Effector memory CD4-positive, alpha-beta T cell (primary cell): ENCODE results near the gene LDLRAD3.
"Not testable (repeated sequence)": the region's sequence is repeated elsewhere in the genome, so short reads cannot be mapped to it uniquely, and the experiment has no call there.

Experiments
- DNase-seq, 3 donors: peaks; one replicate each; pipeline ENCODE4 v3.0.0-alpha.2; 2020
- H3K27ac ChIP-seq: 2 replicates; pipeline ENCODE4 v1.7.0; 2013; ENCODE audit warnings: mild to moderate bottlenecking, low read length, moderate library complexity; ENCODE audit not compliant: insufficient read depth, poor library complexity, severe bottlenecking
- H3K27me3 ChIP-seq: replicated peaks from 2 replicates; pipeline ENCODE4 v1.7.0; 2013; ENCODE audit warnings: mild to moderate bottlenecking, low read length; ENCODE audit not compliant: insufficient read depth, control insufficient read depth, poor library complexity, severe bottlenecking
- H3K36me3 ChIP-seq: 2 replicates; pipeline ENCODE4 v1.7.0; 2013; ENCODE audit warnings: mild to moderate bottlenecking, low read length, moderate library complexity; ENCODE audit not compliant: control insufficient read depth, insufficient read depth
- H3K4me1 ChIP-seq: 2 replicates; pipeline ENCODE4 v1.7.0; 2013; ENCODE audit warnings: low read length, mild to moderate bottlenecking; ENCODE audit not compliant: control insufficient read depth, insufficient read depth, poor library complexity, severe bottlenecking
- H3K4me3 ChIP-seq: 2 replicates; pipeline ENCODE4 v1.7.0; 2013; ENCODE audit warnings: low read length, low read depth, mild to moderate bottlenecking; ENCODE audit not compliant: insufficient read depth, poor library complexity, severe bottlenecking
- H3K9me3 ChIP-seq: 2 replicates; pipeline ENCODE4 v1.7.0; 2013; ENCODE audit warnings: mild to moderate bottlenecking, low read length, moderate library complexity; ENCODE audit not compliant: control insufficient read depth

LDLRAD3 gene

DNA sequence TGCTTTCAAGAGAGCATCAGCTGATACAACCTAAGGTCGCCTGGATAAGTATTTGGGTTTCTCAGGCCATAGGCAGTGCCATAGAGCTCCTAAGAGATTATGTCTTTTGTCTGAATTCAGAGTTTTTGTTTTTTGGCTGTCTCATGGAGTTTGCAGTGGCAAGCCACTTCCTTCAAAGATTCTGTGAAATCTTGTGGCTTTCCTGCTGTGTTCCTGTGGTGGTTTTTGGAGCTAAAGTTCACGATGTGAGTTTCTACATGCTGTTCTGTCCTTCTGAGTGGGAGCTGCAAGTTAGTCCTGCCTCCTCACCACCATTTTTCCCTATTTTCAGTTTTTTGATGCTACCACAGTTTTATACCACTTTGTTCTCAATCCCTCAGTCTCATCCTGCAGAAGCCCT is 234.0 kb downstream of the LDLRAD3 start:
- Histone ChIP-seq H3K27me3 (no peaks in the 10 kb centered on the region), H3K36me3 (no peaks in the 10 kb centered on the region), H3K9me3 (no peaks in the 10 kb centered on the region), H3K4me3 (no peak overlapping the region), H3K4me1 (no peaks in the 10 kb centered on the region), H3K27ac (no peak overlapping the region)
- DNase-seq: no peak

DNA sequence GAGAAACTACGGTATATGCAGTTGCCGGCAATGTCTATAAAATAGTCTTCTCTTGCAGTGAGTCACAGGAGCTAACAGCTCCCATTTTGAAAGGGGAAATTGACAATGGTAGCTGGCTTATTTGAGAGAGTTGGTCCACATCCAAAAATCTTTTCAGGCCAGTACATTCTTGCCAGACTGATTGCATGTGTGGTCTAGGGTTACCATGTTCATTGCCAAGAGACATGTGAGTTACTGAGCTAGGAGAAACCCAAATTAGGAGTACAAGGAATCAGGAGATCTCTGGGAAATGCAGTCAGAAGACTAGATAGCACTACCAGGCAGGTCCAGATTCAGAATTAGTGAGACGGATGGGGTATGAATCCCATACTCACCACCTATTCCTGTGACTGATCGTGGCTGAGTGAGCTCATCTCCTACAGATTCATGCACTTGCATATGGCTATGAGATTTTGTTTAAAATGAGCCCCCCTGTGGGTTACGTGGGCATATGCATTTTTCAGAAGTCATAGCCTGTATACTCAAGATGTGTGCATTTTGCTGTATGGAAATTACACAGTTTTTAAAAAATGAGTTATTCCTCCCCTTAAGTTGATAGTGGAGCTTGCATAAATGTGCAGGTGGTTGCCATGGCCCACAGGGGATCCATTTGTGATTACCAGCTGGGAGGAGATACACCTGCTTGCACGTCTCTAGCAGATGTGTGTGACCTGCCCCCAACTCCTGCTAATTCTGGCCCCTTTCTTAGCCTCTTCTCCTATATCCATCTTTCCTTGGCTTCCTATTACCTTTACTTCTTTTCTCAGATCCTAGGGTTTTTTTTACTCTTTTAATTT is 242.7 kb downstream of the LDLRAD3 start:
- Histone ChIP-seq H3K9me3 (no peaks in the 10 kb centered on the region), H3K36me3 (no peaks in the 10 kb centered on the region), H3K27me3 (no peaks in the 10 kb centered on the region), H3K4me1 (no peaks in the 10 kb centered on the region), H3K27ac (no peak overlapping the region), H3K4me3 (no peak overlapping the region)
- no peak for DNase-seq

DNA sequence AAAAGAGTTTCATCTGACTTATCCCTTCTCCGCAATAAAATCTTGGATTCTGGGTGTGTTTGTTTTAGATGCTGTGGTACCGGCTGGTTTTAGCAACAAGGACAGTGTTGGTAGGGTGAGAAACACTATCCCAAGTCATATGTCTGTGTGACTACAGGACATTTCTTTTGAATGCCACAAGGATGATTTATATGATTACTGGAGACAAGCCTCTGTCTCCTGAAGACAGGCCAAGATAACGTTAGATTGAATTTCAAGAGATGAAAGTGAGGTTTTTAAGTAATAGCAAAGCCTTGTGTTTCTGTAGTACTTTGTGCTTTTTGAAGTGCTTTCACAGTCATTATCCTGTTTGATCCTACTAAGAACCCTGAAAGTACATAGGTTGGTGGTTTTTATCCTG is 243.8 kb downstream of the LDLRAD3 start:
- Histone ChIP-seq H3K9me3 (no peaks in the 10 kb centered on the region), H3K4me1 (no peaks in the 10 kb centered on the region), H3K27ac (no peak overlapping the region), H3K36me3 (no peaks in the 10 kb centered on the region), H3K4me3 (no peak overlapping the region), H3K27me3 (no peaks in the 10 kb centered on the region)
- no peak for DNase-seq

DNA sequence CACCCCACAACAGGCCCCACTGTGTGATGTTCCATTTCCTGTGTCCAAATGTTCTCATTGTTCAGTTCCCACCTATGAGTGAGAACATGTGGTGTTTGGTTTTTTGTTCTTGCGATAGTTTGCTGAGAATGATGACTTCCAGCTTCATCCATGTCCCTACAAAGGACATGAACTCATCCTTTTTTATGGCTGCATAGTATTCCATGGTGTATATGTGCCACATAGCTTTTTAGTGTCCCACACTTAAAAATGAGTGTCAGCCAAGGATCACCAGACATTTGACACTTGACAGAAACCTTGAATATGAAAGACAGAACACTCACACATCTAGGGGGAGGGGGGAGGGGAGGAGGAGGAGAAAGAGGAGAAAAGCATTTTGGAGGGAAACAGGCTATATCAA is 245.9 kb downstream of the LDLRAD3 start:
- not testable (repeated sequence) for H3K9me3 ChIP-seq, H3K4me3 ChIP-seq, H3K27ac ChIP-seq, DNase-seq, H3K4me1 ChIP-seq, H3K27me3 ChIP-seq, H3K36me3 ChIP-seq

DNA sequence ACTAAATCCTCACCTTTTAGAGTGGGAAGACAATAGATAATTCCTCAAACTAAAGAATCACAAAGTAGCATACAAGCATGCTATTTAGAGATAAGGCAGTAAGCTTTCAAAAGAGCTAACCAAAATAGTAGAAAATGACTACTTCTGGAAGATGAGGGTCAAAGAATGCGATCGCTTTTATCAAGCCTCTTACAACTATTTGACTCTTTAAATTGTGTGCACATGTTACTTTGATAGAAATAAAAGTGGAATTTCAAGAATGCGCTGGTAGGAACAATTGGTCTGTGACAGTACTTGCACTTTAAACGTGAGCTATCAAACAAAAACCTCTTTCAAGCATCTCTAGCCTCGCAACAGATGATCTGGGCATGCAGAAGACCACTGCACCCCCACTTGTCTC is 248.1 kb downstream of the LDLRAD3 start:
- no peaks in the 10 kb centered on the region for H3K4me1 ChIP-seq
- no peaks in the 10 kb centered on the region for H3K36me3 ChIP-seq
- H3K27me3 ChIP-seq: no peaks in the 10 kb centered on the region
- H3K9me3 ChIP-seq: no peaks in the 10 kb centered on the region
- H3K27ac ChIP-seq: no peak overlapping the region
- DNase-seq: no peak
- H3K4me3 ChIP-seq: no peak overlapping the region

DNA sequence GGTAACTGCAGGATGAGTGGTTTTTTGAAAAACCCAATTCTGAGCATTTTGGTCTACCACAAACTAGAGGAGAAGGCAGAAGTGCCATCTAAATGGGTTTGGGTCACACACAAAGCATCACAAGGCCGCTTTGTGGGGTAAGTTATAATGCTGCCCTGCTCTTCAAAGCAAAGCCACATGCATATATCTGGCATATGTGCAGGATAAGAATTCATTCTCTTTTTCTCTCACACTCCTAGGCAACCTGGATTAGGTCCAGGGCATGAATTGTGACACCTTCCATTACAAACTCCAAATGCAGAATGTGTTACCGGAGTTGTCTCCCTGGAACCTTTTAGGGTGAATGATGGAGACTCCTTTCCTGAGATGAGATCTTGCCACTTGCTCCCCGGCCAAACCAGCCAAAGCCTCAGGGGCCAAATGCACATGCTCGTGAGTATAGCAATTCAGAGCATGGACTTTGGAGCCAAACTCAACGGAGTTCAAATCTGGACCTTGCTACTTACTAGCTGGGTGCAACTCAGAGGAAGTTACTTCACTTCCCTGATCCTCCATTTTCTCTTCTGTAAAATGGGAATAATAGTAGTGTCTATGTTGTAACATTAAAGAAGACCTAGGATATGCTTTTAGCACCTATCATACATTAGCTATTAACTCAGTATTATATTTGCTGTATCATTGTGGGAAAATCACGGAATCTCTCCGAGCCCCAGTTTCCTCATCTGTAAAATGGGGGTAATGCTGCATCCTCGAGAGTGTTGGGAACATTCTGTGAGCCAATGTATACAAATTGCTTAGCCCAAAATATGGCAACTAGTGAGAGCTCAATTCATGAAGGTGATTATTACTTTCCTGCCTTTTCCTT is 248.8 kb downstream of the LDLRAD3 start:
- no peaks in the 10 kb centered on the region for H3K4me1 ChIP-seq
- no peak overlapping the region for H3K4me3 ChIP-seq
- no peaks in the 10 kb centered on the region for H3K9me3 ChIP-seq
- H3K27me3 ChIP-seq: no peaks in the 10 kb centered on the region
- H3K36me3 ChIP-seq: no peaks in the 10 kb centered on the region
- DNase-seq: no peak
- H3K27ac ChIP-seq: no peak overlapping the region

DNA sequence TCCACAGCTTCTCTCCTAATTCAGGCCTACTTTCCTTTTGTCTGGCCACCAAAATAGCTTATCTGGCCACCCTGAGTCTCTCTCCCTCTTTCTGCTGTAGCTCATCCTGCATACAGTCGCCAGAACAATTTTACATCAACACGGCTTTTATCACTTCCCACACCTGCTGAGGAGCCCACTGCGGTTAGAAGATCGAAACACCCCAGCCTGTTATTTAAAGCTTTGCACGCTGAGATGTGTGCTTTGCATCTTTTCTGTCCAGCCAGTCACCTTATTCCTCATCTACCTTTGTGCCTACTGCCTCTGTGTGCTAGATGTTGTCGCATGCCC is 249.4 kb downstream of the LDLRAD3 start:
- no peak for DNase-seq
- Histone ChIP-seq H3K36me3 (no peaks in the 10 kb centered on the region), H3K27ac (no peak overlapping the region), H3K4me3 (no peak overlapping the region), H3K4me1 (no peaks in the 10 kb centered on the region), H3K9me3 (no peaks in the 10 kb centered on the region), H3K27me3 (no peaks in the 10 kb centered on the region)

DNA sequence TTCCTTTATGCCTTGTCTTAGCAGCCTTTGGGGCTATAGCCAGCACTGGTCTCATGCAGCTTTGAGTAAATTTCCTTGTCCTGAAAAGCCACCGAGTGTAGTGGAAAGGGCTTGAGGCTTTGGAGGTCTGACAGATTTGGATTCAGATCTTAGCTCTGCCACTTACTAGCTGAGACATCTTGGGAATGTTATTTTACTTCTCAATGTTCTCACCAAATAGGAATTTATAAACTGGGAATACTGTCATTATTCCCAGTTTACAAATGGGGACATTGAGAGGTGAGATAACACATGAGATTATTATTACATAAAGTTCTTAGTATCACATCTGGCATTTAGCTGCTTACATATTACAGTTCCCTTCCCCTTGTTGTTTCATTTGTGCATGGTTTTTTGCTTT is 249.9 kb downstream of the LDLRAD3 start:
- no peaks in the 10 kb centered on the region for H3K9me3 ChIP-seq
- H3K4me1 ChIP-seq: no peaks in the 10 kb centered on the region
- no peaks in the 10 kb centered on the region for H3K36me3 ChIP-seq
- no peak for DNase-seq
- no peak overlapping the region for H3K4me3 ChIP-seq
- H3K27ac ChIP-seq: no peak overlapping the region
- no peaks in the 10 kb centered on the region for H3K27me3 ChIP-seq

DNA sequence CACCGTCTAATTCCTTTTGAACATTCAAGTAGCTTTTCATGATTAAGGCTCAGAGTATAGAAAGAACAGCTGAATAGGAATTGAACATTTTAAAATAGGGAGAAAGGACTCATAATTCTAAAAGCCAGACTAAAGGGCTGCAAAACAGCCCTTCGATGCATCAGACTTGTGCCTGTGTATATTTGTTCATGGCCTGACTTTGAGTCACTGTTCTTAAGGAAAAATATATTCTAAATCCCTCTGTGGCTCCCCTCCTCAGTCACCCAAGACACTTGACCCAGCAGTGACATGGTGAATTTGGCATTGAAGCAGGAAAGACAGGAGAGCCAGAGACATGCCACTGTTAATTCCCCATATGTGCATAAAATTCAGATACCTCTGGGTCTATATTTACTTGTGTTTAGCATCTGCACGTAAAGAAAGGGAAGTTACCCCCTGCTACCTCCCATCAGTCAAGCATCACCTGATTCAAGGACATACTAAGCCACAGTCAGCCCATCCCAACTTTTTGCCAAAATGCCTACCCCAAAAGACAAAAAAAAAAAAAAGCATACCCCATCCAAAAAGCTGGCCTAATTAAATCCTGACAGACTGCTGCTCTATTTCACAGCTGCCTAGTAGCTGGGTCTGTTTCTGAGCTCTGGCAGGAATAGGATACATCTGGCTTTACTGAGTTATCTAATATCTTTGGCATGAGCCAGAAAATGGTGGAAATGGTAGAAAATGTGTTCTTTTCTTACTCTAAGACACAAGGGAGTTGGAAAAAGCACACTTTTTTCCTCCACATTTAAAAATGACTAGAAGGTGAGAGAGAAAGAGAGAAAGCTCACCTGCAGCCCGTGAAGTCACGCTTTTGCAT is 251.9 kb downstream of the LDLRAD3 start:
- H3K4me1 ChIP-seq: no peaks in the 10 kb centered on the region
- H3K9me3 ChIP-seq: no peaks in the 10 kb centered on the region
- H3K27me3 ChIP-seq: no peaks in the 10 kb centered on the region
- DNase-seq: no peak
- H3K36me3 ChIP-seq: no peaks in the 10 kb centered on the region
- no peak overlapping the region for H3K27ac ChIP-seq
- no peak overlapping the region for H3K4me3 ChIP-seq
